ENCODE data around the gene ZBTB20. TPM values are rescaled to one million over a fixed set of nuclear protein-coding genes. Genes with fewer than 3 reads are reported as not detected.
A peak's percentile ranks its signal among the peaks of the same experiment; 100 is the strongest.

Gene ZBTB20
- total RNA-seq, 5 donors from 2014 or later (not counting 1 experiment from before 2014, with no cell fraction given): 43.1 to 80.7 (median 48.4) TPM

- Mint-ChIP-seq H3K4me1 (peaks cover 41 to 72% (median 72%) of the 10 kb centered on the region in 3 donors), H3K36me3 (peaks cover 27% of the 10 kb centered on the region), H3K9me3 (no peaks in the 10 kb centered on the region), H3K4me3 (no peak overlapping the region), H3K27ac (peak overlapping the region; percentile 79 to 87), H3K27me3 (no peaks in the 10 kb centered on the region)
- Histone ChIP-seq H3K27ac (ENCODE audit: low read length) (peak overlapping the region; percentile 61), H3K27me3 (replicated peaks in 1 of 2; ENCODE audit: control insufficient read depth in 2 of 2, extremely low read depth in 1 of 2, insufficient read depth in 2 of 2, low read length in 1 of 2) (no peaks in the 10 kb centered on the region), H3K36me3 (ENCODE audit: control insufficient read depth in 2 of 2, extremely low read depth in 1 of 2, insufficient read depth in 1 of 2, low read length in 1 of 2) (no peaks in the 10 kb centered on the region), H3K4me3 (ENCODE audit: control insufficient read depth in 1 of 2, extremely low read depth in 1 of 2, low read length in 1 of 2) (no peak overlapping the region), H3K9me3 (no peaks in the 10 kb centered on the region), H3K4me1 (ENCODE audit: control insufficient read depth in 1 of 2, extremely low read depth in 1 of 2, insufficient read depth in 2 of 2, low read length in 2 of 2) (peaks cover 0 to 5% of the 10 kb centered on the region in 2 experiments)
- CTCF ChIA-PET: interaction anchor here (0.6 to 1.4 kb wide), 5 partner anchors 13 to 33 kb away, joined by 3 to 4 read pairs (median 3); no protein-coding TSS in a partner anchor
- ATAC-seq (replicated peaks in 1 of 4) (peak; percentile 42 to 81 (median 48)), DNase-seq (peak in 1 of 35 experiments; percentile 37)
- WGBS (ENCODE audit: insufficient coverage): 88% methylated on average over 2 of the region's 3 CpGs
- POLR2A ChIA-PET: interaction anchor here (0.6 to 1.0 kb wide), 2 partner anchors 29 to 1245 kb away, joined by 3 read pairs; no protein-coding TSS in a partner anchor
Observed at GRCh38 chr3:114323546-114324254, 823.4 kb downstream of the ZBTB20 start.

- Mint-ChIP-seq H3K36me3 (peaks cover 34% of the 10 kb centered on the region), H3K4me1 (peaks cover 43 to 76% (median 73%) of the 10 kb centered on the region in 3 donors), H3K9me3 (no peaks in the 10 kb centered on the region), H3K4me3 (no peak overlapping the region), H3K27me3 (no peaks in the 10 kb centered on the region), H3K27ac (no peak overlapping the region)
- H3K27me3 ChIP-seq (replicated peaks in 1 of 2; ENCODE audit: control insufficient read depth in 2 of 2, extremely low read depth in 1 of 2, insufficient read depth in 2 of 2, low read length in 1 of 2): no peaks in the 10 kb centered on the region
- H3K9me3 ChIP-seq: no peaks in the 10 kb centered on the region
- H3K36me3 ChIP-seq (ENCODE audit: control insufficient read depth in 2 of 2, extremely low read depth in 1 of 2, insufficient read depth in 1 of 2, low read length in 1 of 2): no peaks in the 10 kb centered on the region
- H3K4me1 ChIP-seq (ENCODE audit: control insufficient read depth in 1 of 2, extremely low read depth in 1 of 2, insufficient read depth in 2 of 2, low read length in 2 of 2): peaks cover 0 to 17% of the 10 kb centered on the region in 2 experiments
- no peak overlapping the region for H3K27ac ChIP-seq (ENCODE audit: low read length)
- whole genome bisulfite sequencing (ENCODE audit: insufficient coverage): no CpG with 5 or more reads among the region's 1 CpG
- no peak for DNase-seq
- H3K4me3 ChIP-seq (ENCODE audit: control insufficient read depth in 1 of 2, extremely low read depth in 1 of 2, low read length in 1 of 2): no peak overlapping the region
- ChIA-PET CTCF (interaction anchor here in 1 of 2 donors (0.6 kb wide), 1 partner anchor 30 kb away, joined by 3 read pairs; no protein-coding TSS in a partner anchor), POLR2A (interaction anchor here in 1 of 2 donors (0.6 kb wide), 1 partner anchor 8 kb away, joined by 3 read pairs; no protein-coding TSS in a partner anchor)
- no peak for ATAC-seq (replicated peaks in 1 of 4)
Observed at GRCh38 chr3:114320246-114320645, 826.8 kb downstream of the ZBTB20 start.

DNA sequence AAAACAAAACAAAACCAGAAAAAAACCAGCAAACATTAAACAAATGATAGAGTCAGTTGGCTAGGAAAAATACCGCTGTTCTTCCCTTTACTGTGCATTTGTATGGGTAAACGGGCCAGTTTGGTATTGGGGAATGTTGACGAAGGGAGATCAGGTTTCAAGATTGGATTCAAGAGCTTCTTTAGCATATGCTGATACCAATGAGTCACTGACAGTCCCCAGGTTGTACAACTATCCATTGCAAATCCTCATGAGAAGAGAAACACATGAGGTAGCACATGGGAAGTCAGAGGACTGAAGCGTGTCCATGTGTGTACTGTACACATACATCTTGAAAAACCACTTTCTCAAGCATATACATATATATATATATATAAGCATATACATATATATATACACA lies 827.6 kb downstream of the ZBTB20 start:
- H3K9me3 ChIP-seq: no peaks in the 10 kb centered on the region
- H3K27ac Mint-ChIP-seq: peak overlapping the region; percentile 2 to 9
- H3K27me3 Mint-ChIP-seq: no peaks in the 10 kb centered on the region
- H3K36me3 Mint-ChIP-seq: peaks cover 30% of the 10 kb centered on the region
- DNase-seq (no peak), ATAC-seq (replicated peaks in 1 of 4) (no peak)
- ChIA-PET CTCF (interaction anchor here in 1 of 2 donors (0.6 kb wide), 1 partner anchor 29 kb away, joined by 3 read pairs; no protein-coding TSS in a partner anchor), POLR2A (interaction anchor here in 1 of 2 donors (0.6 kb wide), 1 partner anchor 9 kb away, joined by 3 read pairs; no protein-coding TSS in a partner anchor)
- H3K27me3 ChIP-seq (replicated peaks in 1 of 2; ENCODE audit: control insufficient read depth in 2 of 2, extremely low read depth in 1 of 2, insufficient read depth in 2 of 2, low read length in 1 of 2): no peaks in the 10 kb centered on the region
- no CpG with 5 or more reads among the region's 4 CpGs for WGBS (ENCODE audit: insufficient coverage)
- peaks cover 0 to 17% of the 10 kb centered on the region in 2 experiments for H3K4me1 ChIP-seq (ENCODE audit: control insufficient read depth in 1 of 2, extremely low read depth in 1 of 2, insufficient read depth in 2 of 2, low read length in 2 of 2)
- no peak overlapping the region for H3K4me3 Mint-ChIP-seq
- no peaks in the 10 kb centered on the region for H3K9me3 Mint-ChIP-seq
- H3K27ac ChIP-seq (ENCODE audit: low read length): no peak overlapping the region
- no peak overlapping the region for H3K4me3 ChIP-seq (ENCODE audit: control insufficient read depth in 1 of 2, extremely low read depth in 1 of 2, low read length in 1 of 2)
- peaks cover 42 to 74% (median 72%) of the 10 kb centered on the region in 3 donors for H3K4me1 Mint-ChIP-seq
- H3K36me3 ChIP-seq (ENCODE audit: control insufficient read depth in 2 of 2, extremely low read depth in 1 of 2, insufficient read depth in 1 of 2, low read length in 1 of 2): no peaks in the 10 kb centered on the region

GRCh38 chr3:114318295-114318694 lies 828.8 kb downstream of the ZBTB20 start:
- no peak overlapping the region for H3K4me3 ChIP-seq (ENCODE audit: control insufficient read depth in 1 of 2, extremely low read depth in 1 of 2, low read length in 1 of 2)
- peak overlapping the region; percentile 59 to 75 for H3K27ac Mint-ChIP-seq

DNA sequence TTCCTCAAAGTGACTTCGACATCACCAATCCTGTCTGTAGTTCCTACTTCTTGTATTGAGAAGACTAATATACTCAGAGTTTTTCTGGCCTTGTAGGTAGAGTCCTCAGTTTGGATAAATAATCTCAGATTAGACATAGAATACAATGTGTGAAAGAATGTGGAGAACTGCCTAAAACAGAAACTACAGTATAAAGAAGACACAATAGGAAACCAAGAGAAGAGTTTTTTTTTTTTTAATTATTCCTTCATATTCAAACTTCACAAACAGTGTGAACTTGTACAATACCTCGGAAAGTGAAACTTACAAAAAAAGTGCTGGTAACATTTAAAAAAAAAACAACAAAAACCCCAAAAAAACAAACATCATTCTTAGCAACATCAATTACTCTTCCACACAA lies 832.8 kb downstream of the ZBTB20 start:
- no peaks in the 10 kb centered on the region for H3K27me3 Mint-ChIP-seq
- H3K9me3 Mint-ChIP-seq: no peaks in the 10 kb centered on the region
- ATAC-seq (replicated peaks in 1 of 4): no peak
- peaks cover 46 to 70% (median 67%) of the 10 kb centered on the region in 3 donors for H3K4me1 Mint-ChIP-seq
- WGBS (ENCODE audit: insufficient coverage): no CpG with 5 or more reads among the region's 2 CpGs
- DNase-seq: no peak
- H3K36me3 Mint-ChIP-seq: peaks cover 21% of the 10 kb centered on the region
- no peak overlapping the region for H3K4me3 ChIP-seq (ENCODE audit: control insufficient read depth in 1 of 2, extremely low read depth in 1 of 2, low read length in 1 of 2)
- peaks cover 0 to 20% of the 10 kb centered on the region in 2 experiments for H3K4me1 ChIP-seq (ENCODE audit: control insufficient read depth in 1 of 2, extremely low read depth in 1 of 2, insufficient read depth in 2 of 2, low read length in 2 of 2)
- peak overlapping the region; percentile 45 for H3K27ac ChIP-seq (ENCODE audit: low read length)
- H3K9me3 ChIP-seq: no peaks in the 10 kb centered on the region
- POLR2A ChIA-PET: interaction anchor here in 1 of 2 donors (0.6 kb wide), 1 partner anchor 587 kb away, joined by 3 read pairs; no protein-coding TSS in a partner anchor
- H3K27me3 ChIP-seq (replicated peaks in 1 of 2; ENCODE audit: control insufficient read depth in 2 of 2, extremely low read depth in 1 of 2, insufficient read depth in 2 of 2, low read length in 1 of 2): no peaks in the 10 kb centered on the region
- CTCF ChIA-PET: no interaction called here
- H3K27ac Mint-ChIP-seq: peak overlapping the region; percentile 61 to 72
- H3K36me3 ChIP-seq (ENCODE audit: control insufficient read depth in 2 of 2, extremely low read depth in 1 of 2, insufficient read depth in 1 of 2, low read length in 1 of 2): peaks cover 0 to 4% of the 10 kb centered on the region in 2 donors
- H3K4me3 Mint-ChIP-seq: no peak overlapping the region

More at GRCh38 chr3:114318295-114318694, 828.8 kb downstream of the ZBTB20 start:
- Mint-ChIP-seq H3K4me1 (peaks cover 39 to 74% (median 72%) of the 10 kb centered on the region in 3 donors), H3K4me3 (no peak overlapping the region), H3K36me3 (peaks cover 31% of the 10 kb centered on the region), H3K27me3 (no peaks in the 10 kb centered on the region), H3K9me3 (no peaks in the 10 kb centered on the region)
- no CpG with 5 or more reads among the region's 5 CpGs for WGBS (ENCODE audit: insufficient coverage)
- H3K27me3 ChIP-seq (replicated peaks in 1 of 2; ENCODE audit: control insufficient read depth in 2 of 2, extremely low read depth in 1 of 2, insufficient read depth in 2 of 2, low read length in 1 of 2): no peaks in the 10 kb centered on the region
- ATAC-seq (replicated peaks in 1 of 4) (peak in 1 of 4 experiments; percentile 19), DNase-seq (no peak)
- no peaks in the 10 kb centered on the region for H3K9me3 ChIP-seq
- H3K27ac ChIP-seq (ENCODE audit: low read length): peak overlapping the region; percentile 3
- peaks cover 0 to 13% of the 10 kb centered on the region in 2 experiments for H3K4me1 ChIP-seq (ENCODE audit: control insufficient read depth in 1 of 2, extremely low read depth in 1 of 2, insufficient read depth in 2 of 2, low read length in 2 of 2)
- no peaks in the 10 kb centered on the region for H3K36me3 ChIP-seq (ENCODE audit: control insufficient read depth in 2 of 2, extremely low read depth in 1 of 2, insufficient read depth in 1 of 2, low read length in 1 of 2)
- ChIA-PET POLR2A (no interaction called here), CTCF (interaction anchor here in 1 of 2 donors (0.5 kb wide), 1 partner anchor 66 kb away, joined by 3 read pairs; no protein-coding TSS in a partner anchor)

GRCh38 chr3:114313426-114313825 lies 833.7 kb downstream of the ZBTB20 start:
- DNase-seq (no peak), ATAC-seq (replicated peaks in 1 of 4) (no peak)
- peaks cover 19% of the 10 kb centered on the region for H3K36me3 Mint-ChIP-seq
- Histone ChIP-seq H3K4me3 (ENCODE audit: control insufficient read depth in 1 of 2, extremely low read depth in 1 of 2, low read length in 1 of 2) (no peak overlapping the region), H3K27ac (ENCODE audit: low read length) (peak overlapping the region; percentile 45), H3K27me3 (replicated peaks in 1 of 2; ENCODE audit: control insufficient read depth in 2 of 2, extremely low read depth in 1 of 2, insufficient read depth in 2 of 2, low read length in 1 of 2) (no peaks in the 10 kb centered on the region), H3K9me3 (no peaks in the 10 kb centered on the region), H3K4me1 (ENCODE audit: control insufficient read depth in 1 of 2, extremely low read depth in 1 of 2, insufficient read depth in 2 of 2, low read length in 2 of 2) (peaks cover 0 to 28% of the 10 kb centered on the region in 2 experiments), H3K36me3 (ENCODE audit: control insufficient read depth in 2 of 2, extremely low read depth in 1 of 2, insufficient read depth in 1 of 2, low read length in 1 of 2) (peaks cover 0 to 5% of the 10 kb centered on the region in 2 donors)
- H3K27ac Mint-ChIP-seq: peak overlapping the region; percentile 61 to 72
- peaks cover 54 to 73% (median 72%) of the 10 kb centered on the region in 3 donors for H3K4me1 Mint-ChIP-seq
- no peak overlapping the region for H3K4me3 Mint-ChIP-seq
- H3K9me3 Mint-ChIP-seq: no peaks in the 10 kb centered on the region
- H3K27me3 Mint-ChIP-seq: no peaks in the 10 kb centered on the region
- ChIA-PET POLR2A (interaction anchor here in 1 of 2 donors (0.5 kb wide), 1 partner anchor 12 kb away, joined by 3 read pairs; no protein-coding TSS in a partner anchor), CTCF (interaction anchor here in 1 of 2 donors (0.5 to 0.8 kb wide), 2 partner anchors 23 to 167 kb away, joined by 3 read pairs; no protein-coding TSS in a partner anchor)
- WGBS (ENCODE audit: insufficient coverage): 50% methylated on average over 2 of the region's 2 CpGs

Data from T-cell (primary cell).